Gastroesophageal sphincter (tissue), 4 donors: ENCODE data around the gene PTPRD. TPM values are rescaled to one million over a fixed set of nuclear protein-coding genes. Genes with fewer than 3 reads are reported as not detected.

Experiments
- ATAC-seq: fragments of 150-250 bp; one replicate; pipeline ENCODE4 v1.9.1; 2016; ENCODE audit warnings: mild to moderate bottlenecking, moderate library complexity
- H3K27ac ChIP-seq, 4 donors: fragments of 200-600 bp; sonication (generic) in 3 of 4; 1 replicate in 3 of 4; 2 replicates in 1 of 4; pipeline ENCODE4 v1.5.1; 2016 to 2019
- H3K27me3 ChIP-seq: fragments of 200-600 bp; sonication (generic); one replicate; pipeline ENCODE4 v1.5.1; 2019
- H3K36me3 ChIP-seq, 2 donors: fragments of 200-600 bp; sonication (generic); one replicate each; pipeline ENCODE4 v1.5.1; 2019; ENCODE audit warnings: control low read depth in 1 of 2
- H3K4me1 ChIP-seq, 3 donors: fragments of 200-600 bp; sonication (generic); 1 replicate in 2 of 3; 2 replicates in 1 of 3; pipeline ENCODE4 v1.5.1; 2016 to 2019; ENCODE audit warnings: control low read depth in 2 of 3
- H3K4me3 ChIP-seq, 2 donors: fragments of 200-600 bp; sonication (generic); one replicate each; pipeline ENCODE4 v1.5.1; 2019; ENCODE audit warnings: mild to moderate bottlenecking in 1 of 2, moderate library complexity in 1 of 2
- H3K9me3 ChIP-seq, 3 donors: fragments of 200-600 bp; sonication (generic); one replicate each; pipeline ENCODE4 v1.5.1; 2017 to 2019; ENCODE audit warnings: control low read depth in 2 of 3
- CTCF ChIP-seq, 4 experiments: fragments of 200-600 bp in 2 of 4; fragments of 450-650 bp in 2 of 4; sonication (generic) in 1 of 4; IDR thresholded peaks; one replicate each; pipeline ENCODE4 v1.5.1; 2017 to 2019; ENCODE audit warnings: antibody characterized with exemption in 4 of 4, mild to moderate bottlenecking in 2 of 4, moderate library complexity in 2 of 4
- EP300 ChIP-seq: sonication (generic); formaldehyde crosslinking; IDR thresholded peaks from one replicate; pipeline ENCODE4 v1.6.1; 2017; ENCODE audit warnings: antibody characterized with exemption, mild to moderate bottlenecking
- POLR2A ChIP-seq, 2 donors: fragments of 450-650 bp; IDR thresholded peaks; one replicate each; pipeline ENCODE4 v1.6.1; 2017; ENCODE audit warnings: antibody characterized with exemption in 2 of 2, mild to moderate bottlenecking in 2 of 2, moderate library complexity in 1 of 2
- POLR2AphosphoS5 ChIP-seq: sonication (generic); formaldehyde crosslinking; IDR thresholded peaks from one replicate; pipeline ENCODE4 v1.6.1; 2017; ENCODE audit warnings: antibody characterized with exemption
- WGBS, 2 donors: methylation state at CpG; one replicate each; pipeline ENCODE4 v1.1.5; 2018; ENCODE audit warnings: low coverage in 1 of 2; 5-methylcytosine and 5-hydroxymethylcytosine counted together
- total RNA-seq, 4 donors: library from RNA; depleted of rRNA; stranded (reverse); fragments of >200 nt; gene quantifications; one replicate each; pipeline ENCODE4 v1.1.0, GENCODE V29; 2016

PTPRD gene
- total RNA-seq, 4 donors from 2014 or later = 3.5 to 53.9 (median 15.8) TPM

DNA sequence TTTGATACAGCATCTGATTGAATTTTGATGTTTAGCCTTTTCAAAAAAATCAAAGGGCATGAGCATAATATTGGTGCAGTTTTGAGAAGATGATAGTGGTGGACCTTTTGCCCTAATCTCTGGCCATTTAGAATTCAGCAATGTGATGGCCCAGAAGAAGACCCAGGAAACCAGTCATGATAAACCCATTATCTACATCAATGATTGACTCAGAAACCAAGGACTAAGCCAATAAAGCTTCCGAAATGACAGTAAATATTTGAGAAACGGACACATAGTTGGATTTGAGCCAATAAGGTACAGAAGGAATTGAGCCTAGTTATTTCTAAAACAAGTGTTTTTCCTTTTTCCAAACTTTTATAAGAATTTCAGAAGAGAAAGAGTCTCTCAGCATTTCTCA lies 1654.4 kb downstream of the PTPRD start:
- H3K27ac ChIP-seq = no peak overlapping the region
- H3K4me3 ChIP-seq = no peak overlapping the region
- no peak for TF ChIP-seq POLR2AphosphoS5
- no peak for TF ChIP-seq POLR2A (IDR thresholded peaks at IDR 0.05)
- no peak for TF ChIP-seq EP300
- TF ChIP-seq CTCF (IDR thresholded peaks at IDR 0.05) = no peak
- 82 to 100% methylated on average over 2 of the region's 2 CpGs for WGBS, 2 donors
- no peaks in the 10 kb centered on the region for H3K4me1 ChIP-seq
- H3K9me3 ChIP-seq = no peaks in the 10 kb centered on the region
- no peaks in the 10 kb centered on the region for H3K36me3 ChIP-seq
- no peak for ATAC-seq
- H3K27me3 ChIP-seq = no peaks in the 10 kb centered on the region

- Histone ChIP-seq H3K4me3 (no peak overlapping the region), H3K36me3 (no peaks in the 10 kb centered on the region), H3K27ac (no peak overlapping the region), H3K4me1 (no peaks in the 10 kb centered on the region), H3K27me3 (no peaks in the 10 kb centered on the region), H3K9me3 (no peaks in the 10 kb centered on the region)
- ATAC-seq = no peak
- TF ChIP-seq POLR2A (IDR thresholded peaks at IDR 0.05) = no peak
- TF ChIP-seq CTCF (IDR thresholded peaks at IDR 0.05) = no peak
- TF ChIP-seq EP300 = no peak
- no peak for TF ChIP-seq POLR2AphosphoS5
- 58 to 76% methylated on average over 2 of the region's 2 CpGs for whole genome bisulfite sequencing, 2 donors
Observed at GRCh38 chr9:8955315-8955714, 1657.5 kb downstream of the PTPRD start.

- no peak overlapping the region for H3K4me3 ChIP-seq
- H3K4me1 ChIP-seq = no peaks in the 10 kb centered on the region
- ATAC-seq = no peak
- WGBS, 2 donors = 93% methylated on average over 1 of the region's 1 CpG; no CpG with 5 or more reads in 1 of the 2 donors
- TF ChIP-seq POLR2AphosphoS5 = no peak
- TF ChIP-seq EP300 = no peak
- no peak for TF ChIP-seq CTCF (IDR thresholded peaks at IDR 0.05)
- TF ChIP-seq POLR2A (IDR thresholded peaks at IDR 0.05) = no peak
- peaks cover 0 to 3% (median 0%) of the 10 kb centered on the region in 3 donors for H3K9me3 ChIP-seq
- no peaks in the 10 kb centered on the region for H3K36me3 ChIP-seq
- peaks cover 3% of the 10 kb centered on the region for H3K27me3 ChIP-seq
- no peak overlapping the region for H3K27ac ChIP-seq
Observed at GRCh38 chr9:8946461-8946860, 1666.3 kb downstream of the PTPRD start.

GRCh38 chr9:8943392-8943791 lies 1669.4 kb downstream of the PTPRD start:
- WGBS, 2 donors = 89 to 93% methylated on average over 1 of the region's 1 CpG

More at GRCh38 chr9:8943392-8943791, 1669.4 kb downstream of the PTPRD start:
- Histone ChIP-seq H3K9me3 (peaks cover 0 to 3% (median 0%) of the 10 kb centered on the region in 3 donors), H3K27ac (no peak overlapping the region), H3K4me3 (no peak overlapping the region), H3K4me1 (no peaks in the 10 kb centered on the region), H3K27me3 (peaks cover 3% of the 10 kb centered on the region), H3K36me3 (no peaks in the 10 kb centered on the region)
- no peak for TF ChIP-seq CTCF (IDR thresholded peaks at IDR 0.05)
- no peak for TF ChIP-seq POLR2AphosphoS5
- no peak for TF ChIP-seq EP300
- no peak for TF ChIP-seq POLR2A (IDR thresholded peaks at IDR 0.05)
- ATAC-seq = no peak
